Right cardiac atrium (tissue), 5 donors: ENCODE results near the gene FTO. TPM values are rescaled to one million over a fixed set of nuclear protein-coding genes. Genes with fewer than 3 reads are reported as not detected.

Experiments
- ATAC-seq, 2 donors: fragments of 200-7000 bp; cut with Tn5 transposase; one replicate each; pipeline versions ENCODE4 v1.8.0 to v1.9.1; 2020; ENCODE audit warnings: moderate library complexity in 2 of 2, mild to moderate bottlenecking in 1 of 2
- DNase-seq, 3 donors: peaks; one replicate each; pipeline ENCODE4 v3.0.0-alpha.2; 2020
- H3K27ac ChIP-seq: one replicate; pipeline ENCODE4 v1.5.1; 2013; ENCODE audit warnings: mild to moderate bottlenecking, low read length, control low read depth, moderate library complexity
- H3K27me3 ChIP-seq: one replicate; pipeline ENCODE4 v1.6.1; 2013; ENCODE audit not compliant: control insufficient read depth, insufficient read depth
- H3K4me1 ChIP-seq: one replicate; pipeline ENCODE4 v1.6.1; 2013; ENCODE audit warnings: low read length; ENCODE audit not compliant: control insufficient read depth, insufficient read depth
- H3K4me3 ChIP-seq: one replicate; pipeline ENCODE4 v1.5.1; 2013; ENCODE audit warnings: low read length, control low read depth
- H3K9me3 ChIP-seq: one replicate; pipeline ENCODE4 v1.6.1; 2013; ENCODE audit warnings: low read length; ENCODE audit not compliant: control insufficient read depth
- whole genome bisulfite sequencing: extraction: QIAGEN DNeasy Blood & Tissue Kit; methylation state at CpG from one replicate; pipeline ENCODE4 v1.1.7; 2013; 5-methylcytosine and 5-hydroxymethylcytosine counted together
- intact Hi-C, 4 donors: fragments of 100-400 bp; cut with DNase I; formaldehyde crosslinking; loops; one replicate each; pipeline versions ENCODE4 v1.11.0 to v1.14.0; 2022 to 2023
- polyA plus RNA-seq: library from polyadenylated mRNA; stranded (reverse); fragments of 200-250 nt; gene quantifications from one replicate; pipeline ENCODE4 v1.2.3, GENCODE V29; 2013
- total RNA-seq, 4 donors: library from RNA; stranded (reverse); fragmentation: NEBNext Ultra II Directional; extraction: Animal tissue kit (Norgen Biotek cat#: 25700); gene quantifications; one replicate each; pipeline ENCODE4 v1.2.1, GENCODE V29; 2021
- donor health status: healthy with polysubstance abuse.
- donor health status: DM: no; HTN: yes; CAD: no.
- donor health status: DM: no; HTN: no; CAD: no.
- donor health status: DM: no; HTN: yes; CAD: no; lungs with severe emphysema.
- donor health status: DM: yes; HTN: yes; CAD: no.

The FTO gene
- total and polyA plus RNA-seq, 5 donors, result 21.9 to 86.3 (median 78.2) TPM

GRCh38 chr16:53891409-53892139, 187.6 kb downstream of the FTO start:
- ATAC-seq, result no peak
- H3K27me3 ChIP-seq, result no peaks in the 10 kb centered on the region
- no peak overlapping the region for H3K27ac ChIP-seq
- intact Hi-C loops, result no loop called here
- no peaks in the 10 kb centered on the region for H3K9me3 ChIP-seq
- DNase-seq, result no peak
- WGBS, result 77% methylated on average over 9 of the region's 9 CpGs
- no peak overlapping the region for H3K4me3 ChIP-seq
- H3K4me1 ChIP-seq, result peaks cover 1% of the 10 kb centered on the region

GRCh38 chr16:53892155-53892554, 188.2 kb downstream of the FTO start:
- H3K4me1 ChIP-seq, result peaks cover 1% of the 10 kb centered on the region
- no peak overlapping the region for H3K4me3 ChIP-seq
- peak in 1 of 3 donors; percentile 17 for DNase-seq
- peak; percentile 78 to 83 for ATAC-seq
- whole genome bisulfite sequencing, result 12% methylated on average over 3 of the region's 3 CpGs
- H3K27me3 ChIP-seq, result no peaks in the 10 kb centered on the region
- no peaks in the 10 kb centered on the region for H3K9me3 ChIP-seq
- no peak overlapping the region for H3K27ac ChIP-seq
- intact Hi-C loops, result no loop called here

- Histone ChIP-seq H3K27me3 (no peaks in the 10 kb centered on the region), H3K4me1 (peaks cover 1% of the 10 kb centered on the region), H3K9me3 (no peaks in the 10 kb centered on the region), H3K4me3 (no peak overlapping the region), H3K27ac (no peak overlapping the region)
- WGBS, result 67% methylated on average over 5 of the region's 5 CpGs
- peak; percentile 68 to 80 for ATAC-seq
- DNase-seq, result peak in 1 of 3 donors; percentile 18
- intact Hi-C loops, result no loop called here
These were observed 189.9 kb downstream of the FTO start for GRCh38 chr16:53893731-53894435.

GRCh38 chr16:53894686-53895085, 190.7 kb downstream of the FTO start:
- Histone ChIP-seq H3K4me1 (peaks cover 1% of the 10 kb centered on the region), H3K9me3 (no peaks in the 10 kb centered on the region), H3K27me3 (no peaks in the 10 kb centered on the region), H3K27ac (no peak overlapping the region), H3K4me3 (no peak overlapping the region)
- intact Hi-C loops, result no loop called here
- WGBS, result 91% methylated on average over 3 of the region's 3 CpGs
- no peak for DNase-seq
- no peak for ATAC-seq

GRCh38 chr16:53895433-53895832, 191.5 kb downstream of the FTO start:
- DNase-seq (no peak), ATAC-seq (peak in 1 of 2 donors; percentile 19)
- Histone ChIP-seq H3K27me3 (no peaks in the 10 kb centered on the region), H3K9me3 (no peaks in the 10 kb centered on the region), H3K27ac (no peak overlapping the region), H3K4me3 (no peak overlapping the region), H3K4me1 (peaks cover 1% of the 10 kb centered on the region)
- WGBS, result 71% methylated on average over 2 of the region's 2 CpGs
- intact Hi-C loops, result no loop called here

- Histone ChIP-seq H3K27ac (no peak overlapping the region), H3K4me1 (peaks cover 1% of the 10 kb centered on the region), H3K4me3 (no peak overlapping the region), H3K27me3 (no peaks in the 10 kb centered on the region), H3K9me3 (no peaks in the 10 kb centered on the region)
- WGBS, result 100% methylated on average over 2 of the region's 2 CpGs
- ATAC-seq (no peak), DNase-seq (no peak)
- intact Hi-C loops, result no loop called here
These were observed 191.9 kb downstream of the FTO start for GRCh38 chr16:53895851-53896250.

- intact Hi-C loops, result no loop called here
- no peaks in the 10 kb centered on the region for H3K9me3 ChIP-seq
- WGBS, result 74% methylated on average over 7 of the region's 7 CpGs
- ATAC-seq (no peak), DNase-seq (no peak)
- H3K4me3 ChIP-seq, result no peak overlapping the region
- H3K4me1 ChIP-seq, result peaks cover 1% of the 10 kb centered on the region
- H3K27me3 ChIP-seq, result no peaks in the 10 kb centered on the region
- H3K27ac ChIP-seq, result no peak overlapping the region
These were observed 192.8 kb downstream of the FTO start for GRCh38 chr16:53896722-53897121.

- no peaks in the 10 kb centered on the region for H3K4me1 ChIP-seq
- intact Hi-C loops, result no loop called here
- H3K4me3 ChIP-seq, result no peak overlapping the region
- 64% methylated on average over 1 of the region's 1 CpG for WGBS
- DNase-seq, result no peak
- H3K27ac ChIP-seq, result no peak overlapping the region
- ATAC-seq, result no peak
- H3K27me3 ChIP-seq, result no peaks in the 10 kb centered on the region
- no peaks in the 10 kb centered on the region for H3K9me3 ChIP-seq
These were observed 195.0 kb downstream of the FTO start for GRCh38 chr16:53898993-53899392.

- 60% methylated on average over 1 of the region's 1 CpG for WGBS
- Histone ChIP-seq H3K9me3 (no peaks in the 10 kb centered on the region), H3K4me3 (no peak overlapping the region), H3K27ac (no peak overlapping the region), H3K27me3 (no peaks in the 10 kb centered on the region), H3K4me1 (no peaks in the 10 kb centered on the region)
- intact Hi-C loops, result no loop called here
- ATAC-seq, result no peak
- no peak for DNase-seq
These were observed 195.5 kb downstream of the FTO start for GRCh38 chr16:53899431-53899830.

GRCh38 chr16:53900667-53901066, 196.7 kb downstream of the FTO start:
- no peaks in the 10 kb centered on the region for H3K4me1 ChIP-seq
- intact Hi-C loops, result no loop called here
- H3K4me3 ChIP-seq, result no peak overlapping the region
- ATAC-seq (no peak), DNase-seq (no peak)
- 79% methylated on average over 4 of the region's 4 CpGs for WGBS
- H3K27ac ChIP-seq, result no peak overlapping the region
- H3K27me3 ChIP-seq, result no peaks in the 10 kb centered on the region
- H3K9me3 ChIP-seq, result no peaks in the 10 kb centered on the region

GRCh38 chr16:53901408-53901807, 197.5 kb downstream of the FTO start:
- no peak for DNase-seq
- no peaks in the 10 kb centered on the region for H3K4me1 ChIP-seq
- 88% methylated on average over 2 of the region's 2 CpGs for WGBS
- intact Hi-C loops, result no loop called here
- H3K27ac ChIP-seq, result no peak overlapping the region
- H3K9me3 ChIP-seq, result no peaks in the 10 kb centered on the region
- ATAC-seq, result no peak
- no peaks in the 10 kb centered on the region for H3K27me3 ChIP-seq
- no peak overlapping the region for H3K4me3 ChIP-seq
